Neural progenitor cell (in vitro differentiated cells): ENCODE measurements around the gene CCNY.

Source experiments
- EZH2 ChIP-seq: fragments of 200-600 bp; sonication (generic); IDR thresholded peaks from 2 replicates; pipeline ENCODE4 v1.6.1; 2017; ENCODE audit warnings: antibody characterized with exemption, mild to moderate bottlenecking, moderate library complexity
- EZH2phosphoT487 ChIP-seq: fragments of 200-600 bp; sonication (generic); IDR thresholded peaks from 2 replicates; pipeline ENCODE4 v1.6.1; 2017; ENCODE audit warnings: antibody characterized with exemption
- TF ChIP-seq, protein P1 (sequence below): fragments of 200-600 bp; sonication (generic); IDR thresholded peaks from 2 replicates; pipeline ENCODE4 v1.5.1; 2017; ENCODE audit warnings: antibody characterized with exemption, mild to moderate bottlenecking

DNA sequence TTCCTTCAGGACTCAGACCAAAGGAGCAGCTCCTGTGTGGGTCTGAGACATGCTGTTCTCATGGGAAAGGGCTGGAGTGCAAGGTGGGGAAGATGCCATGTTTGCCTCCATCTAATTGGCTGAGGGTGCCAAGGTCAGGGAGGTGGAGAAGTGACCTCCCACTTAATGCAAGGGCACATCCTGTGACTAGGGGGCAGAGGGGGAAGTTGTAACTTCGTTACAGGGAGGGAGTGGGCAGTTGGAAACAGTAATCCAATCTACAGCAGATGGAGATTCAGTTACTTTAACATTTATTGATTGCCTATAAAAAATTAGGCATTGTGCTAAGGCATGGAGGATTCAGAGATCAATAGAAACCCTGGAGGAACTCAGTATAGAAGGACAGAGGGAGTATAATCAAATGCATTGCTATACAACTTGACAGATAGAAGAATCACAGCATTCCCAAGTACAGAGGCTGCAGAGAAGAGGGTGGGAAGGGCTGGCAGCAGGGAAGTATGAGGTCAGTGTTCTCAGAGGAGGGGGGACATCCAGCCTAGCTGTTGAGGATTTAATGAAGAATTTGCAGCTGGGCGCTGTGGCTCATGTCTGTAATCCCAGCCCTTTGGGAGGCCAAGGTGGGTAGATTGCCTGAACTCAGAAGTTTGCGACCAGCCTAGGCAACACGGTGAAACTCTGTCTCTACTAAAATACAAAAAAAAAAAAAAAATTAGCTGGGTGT lies 75.9 kb downstream of the CCNY start:
- TF ChIP-seq, protein P1, sequence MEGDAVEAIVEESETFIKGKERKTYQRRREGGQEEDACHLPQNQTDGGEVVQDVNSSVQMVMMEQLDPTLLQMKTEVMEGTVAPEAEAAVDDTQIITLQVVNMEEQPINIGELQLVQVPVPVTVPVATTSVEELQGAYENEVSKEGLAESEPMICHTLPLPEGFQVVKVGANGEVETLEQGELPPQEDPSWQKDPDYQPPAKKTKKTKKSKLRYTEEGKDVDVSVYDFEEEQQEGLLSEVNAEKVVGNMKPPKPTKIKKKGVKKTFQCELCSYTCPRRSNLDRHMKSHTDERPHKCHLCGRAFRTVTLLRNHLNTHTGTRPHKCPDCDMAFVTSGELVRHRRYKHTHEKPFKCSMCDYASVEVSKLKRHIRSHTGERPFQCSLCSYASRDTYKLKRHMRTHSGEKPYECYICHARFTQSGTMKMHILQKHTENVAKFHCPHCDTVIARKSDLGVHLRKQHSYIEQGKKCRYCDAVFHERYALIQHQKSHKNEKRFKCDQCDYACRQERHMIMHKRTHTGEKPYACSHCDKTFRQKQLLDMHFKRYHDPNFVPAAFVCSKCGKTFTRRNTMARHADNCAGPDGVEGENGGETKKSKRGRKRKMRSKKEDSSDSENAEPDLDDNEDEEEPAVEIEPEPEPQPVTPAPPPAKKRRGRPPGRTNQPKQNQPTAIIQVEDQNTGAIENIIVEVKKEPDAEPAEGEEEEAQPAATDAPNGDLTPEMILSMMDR = no peak
- no peak for TF ChIP-seq EZH2
- no peak for TF ChIP-seq EZH2phosphoT487
